Suprapubic skin (tissue), 4 donors: ENCODE data around the gene HBP1. TPM values are rescaled to one million over a fixed set of nuclear protein-coding genes. Genes with fewer than 3 reads are reported as not detected.
"Not testable (repeated sequence)": the region's sequence is repeated elsewhere in the genome, so short reads cannot be mapped to it uniquely, and the experiment has no call there.

Experiments used
- DNase-seq, 2 donors: peaks; one replicate each; pipeline ENCODE4 v3.0.0-alpha.2; 2019; ENCODE audit warnings: low spot score in 2 of 2
- H3K27ac ChIP-seq: fragments of 200-600 bp; sonication (generic); one replicate; pipeline ENCODE4 v1.5.1; 2019
- H3K27me3 ChIP-seq: fragments of 200-600 bp; sonication (generic); one replicate; pipeline ENCODE4 v1.5.1; 2019
- H3K36me3 ChIP-seq: fragments of 200-600 bp; sonication (generic); one replicate; pipeline ENCODE4 v1.5.1; 2019
- H3K4me1 ChIP-seq: fragments of 200-600 bp; sonication (generic); one replicate; pipeline ENCODE4 v1.5.1; 2019
- H3K4me3 ChIP-seq: fragments of 200-600 bp; sonication (generic); one replicate; pipeline ENCODE4 v1.5.1; 2019; ENCODE audit warnings: mild to moderate bottlenecking
- H3K9me3 ChIP-seq: fragments of 200-600 bp; sonication (generic); one replicate; pipeline ENCODE4 v1.5.1; 2019
- EP300 ChIP-seq: sonication (generic); formaldehyde crosslinking; IDR thresholded peaks from one replicate; pipeline ENCODE4 v1.6.1; 2017; ENCODE audit warnings: antibody characterized with exemption
- POLR2A ChIP-seq, 2 donors: fragments of 450-650 bp; IDR thresholded peaks; one replicate each; pipeline ENCODE4 v1.6.1; 2017; ENCODE audit warnings: antibody characterized with exemption in 2 of 2, mild to moderate bottlenecking in 2 of 2, moderate library complexity in 2 of 2
- POLR2AphosphoS5 ChIP-seq, 3 donors: sonication (generic); formaldehyde crosslinking; IDR thresholded peaks; one replicate each; pipeline ENCODE4 v1.6.1; 2017; ENCODE audit warnings: antibody characterized with exemption in 3 of 3
- WGBS: methylation state at CpG from one replicate; pipeline ENCODE4 v1.1.5; 2018; 5-methylcytosine and 5-hydroxymethylcytosine counted together
- total RNA-seq, 4 donors: library from RNA; depleted of rRNA; stranded (reverse); fragments of >200 nt; gene quantifications; one replicate each; pipeline ENCODE4 v1.1.0, GENCODE V29; 2016
- TF ChIP-seq, protein P1 (sequence below), 2 donors: fragments of 200-600 bp in 1 of 2; fragments of 450-650 bp in 1 of 2; sonication (generic) in 1 of 2; IDR thresholded peaks; one replicate each; pipeline ENCODE4 v1.5.1; 2016 to 2019; ENCODE audit warnings: antibody characterized with exemption in 2 of 2, mild to moderate bottlenecking in 1 of 2, moderate library complexity in 1 of 2

HBP1 gene
- total RNA-seq, 4 donors from 2014 or later, result 101 to 207 (median 138) TPM

DNA sequence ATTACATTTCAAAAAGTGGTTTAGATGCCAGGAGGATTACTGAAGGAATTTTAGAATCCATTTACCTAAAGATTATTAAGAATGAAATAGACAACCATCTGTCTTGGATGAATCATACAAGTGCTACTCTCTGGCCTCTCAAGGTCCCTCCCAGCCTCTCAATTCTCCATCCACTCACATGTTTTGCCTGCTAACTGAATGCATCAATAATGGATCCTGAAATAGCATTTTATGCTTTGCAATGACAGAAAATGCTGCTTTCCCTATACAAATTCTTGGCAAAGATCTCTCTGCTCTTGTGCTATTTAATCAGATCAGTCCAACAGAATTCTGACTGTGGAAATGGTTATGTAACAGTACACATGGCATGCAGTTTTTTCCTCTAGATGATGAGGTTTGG lies 68.1 kb downstream of the HBP1 start:
- H3K36me3 ChIP-seq, result no peaks in the 10 kb centered on the region
- TF ChIP-seq POLR2AphosphoS5 (IDR thresholded peaks at IDR 0.05), result no peak
- peaks cover 3% of the 10 kb centered on the region for H3K4me1 ChIP-seq
- no peak for DNase-seq
- no peak overlapping the region for H3K27ac ChIP-seq
- no peaks in the 10 kb centered on the region for H3K27me3 ChIP-seq
- no peaks in the 10 kb centered on the region for H3K9me3 ChIP-seq
- H3K4me3 ChIP-seq, result no peak overlapping the region

DNA sequence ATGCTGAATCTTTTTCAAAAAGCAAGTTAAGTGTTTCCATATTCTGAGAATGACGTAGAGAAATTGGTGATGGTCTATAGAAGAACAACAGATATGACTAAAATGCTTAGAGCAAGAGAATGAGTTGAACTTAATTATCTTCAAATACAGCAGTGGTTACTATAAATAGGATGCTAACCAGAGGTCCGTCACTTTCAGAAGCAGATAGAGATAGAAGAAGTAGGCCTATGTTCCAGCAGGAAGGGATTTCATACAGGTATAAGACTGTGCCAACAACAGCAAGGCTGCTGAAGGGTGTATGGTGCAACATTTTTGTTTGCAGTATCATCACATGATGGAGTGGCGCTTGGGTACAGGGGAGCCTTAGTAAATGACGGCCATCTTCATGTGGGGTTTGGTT lies 68.6 kb downstream of the HBP1 start:
- Histone ChIP-seq H3K9me3 (no peaks in the 10 kb centered on the region), H3K27me3 (no peaks in the 10 kb centered on the region), H3K27ac (no peak overlapping the region), H3K4me3 (no peak overlapping the region), H3K36me3 (no peaks in the 10 kb centered on the region), H3K4me1 (peaks cover 3% of the 10 kb centered on the region)
- no peak for DNase-seq
- TF ChIP-seq EP300 (no peak), POLR2A (IDR thresholded peaks at IDR 0.05) (no peak), POLR2AphosphoS5 (IDR thresholded peaks at IDR 0.05) (no peak)
- TF ChIP-seq, protein P1, sequence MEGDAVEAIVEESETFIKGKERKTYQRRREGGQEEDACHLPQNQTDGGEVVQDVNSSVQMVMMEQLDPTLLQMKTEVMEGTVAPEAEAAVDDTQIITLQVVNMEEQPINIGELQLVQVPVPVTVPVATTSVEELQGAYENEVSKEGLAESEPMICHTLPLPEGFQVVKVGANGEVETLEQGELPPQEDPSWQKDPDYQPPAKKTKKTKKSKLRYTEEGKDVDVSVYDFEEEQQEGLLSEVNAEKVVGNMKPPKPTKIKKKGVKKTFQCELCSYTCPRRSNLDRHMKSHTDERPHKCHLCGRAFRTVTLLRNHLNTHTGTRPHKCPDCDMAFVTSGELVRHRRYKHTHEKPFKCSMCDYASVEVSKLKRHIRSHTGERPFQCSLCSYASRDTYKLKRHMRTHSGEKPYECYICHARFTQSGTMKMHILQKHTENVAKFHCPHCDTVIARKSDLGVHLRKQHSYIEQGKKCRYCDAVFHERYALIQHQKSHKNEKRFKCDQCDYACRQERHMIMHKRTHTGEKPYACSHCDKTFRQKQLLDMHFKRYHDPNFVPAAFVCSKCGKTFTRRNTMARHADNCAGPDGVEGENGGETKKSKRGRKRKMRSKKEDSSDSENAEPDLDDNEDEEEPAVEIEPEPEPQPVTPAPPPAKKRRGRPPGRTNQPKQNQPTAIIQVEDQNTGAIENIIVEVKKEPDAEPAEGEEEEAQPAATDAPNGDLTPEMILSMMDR (IDR thresholded peaks at IDR 0.05), result no peak
- 94% methylated on average over 4 of the region's 4 CpGs for WGBS

DNA sequence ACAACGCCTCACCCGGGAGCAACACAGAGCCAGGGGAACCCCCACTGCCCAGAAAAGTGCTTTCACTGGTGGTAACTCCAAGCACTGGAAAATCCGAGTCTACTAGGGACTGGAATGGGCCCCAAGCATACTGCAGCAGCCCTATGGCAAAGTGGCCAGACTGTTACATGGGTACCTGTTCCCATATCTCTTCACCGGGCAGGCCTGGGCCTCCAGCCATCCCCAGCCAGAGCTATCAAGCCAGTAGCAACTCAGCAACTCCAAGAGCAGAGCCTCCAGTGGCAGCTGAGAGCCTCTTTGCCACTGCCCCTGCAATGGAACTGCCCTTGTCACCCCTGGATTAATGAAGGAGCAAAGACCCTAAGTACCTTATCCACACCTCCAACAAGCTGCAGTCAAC lies 73.5 kb downstream of the HBP1 start:
- Histone ChIP-seq H3K36me3 (peaks cover 21% of the 10 kb centered on the region), H3K9me3 (no peaks in the 10 kb centered on the region), H3K4me1 (no peaks in the 10 kb centered on the region), H3K4me3 (no peak overlapping the region), H3K27ac (no peak overlapping the region), H3K27me3 (no peaks in the 10 kb centered on the region)
- DNase-seq, result no peak
- WGBS, result 88% methylated on average over 4 of the region's 4 CpGs
- TF ChIP-seq, protein P1 (IDR thresholded peaks at IDR 0.05), result no peak
- no peak for TF ChIP-seq EP300
- TF ChIP-seq POLR2A (IDR thresholded peaks at IDR 0.05), result no peak
- TF ChIP-seq POLR2AphosphoS5 (IDR thresholded peaks at IDR 0.05), result no peak

DNA sequence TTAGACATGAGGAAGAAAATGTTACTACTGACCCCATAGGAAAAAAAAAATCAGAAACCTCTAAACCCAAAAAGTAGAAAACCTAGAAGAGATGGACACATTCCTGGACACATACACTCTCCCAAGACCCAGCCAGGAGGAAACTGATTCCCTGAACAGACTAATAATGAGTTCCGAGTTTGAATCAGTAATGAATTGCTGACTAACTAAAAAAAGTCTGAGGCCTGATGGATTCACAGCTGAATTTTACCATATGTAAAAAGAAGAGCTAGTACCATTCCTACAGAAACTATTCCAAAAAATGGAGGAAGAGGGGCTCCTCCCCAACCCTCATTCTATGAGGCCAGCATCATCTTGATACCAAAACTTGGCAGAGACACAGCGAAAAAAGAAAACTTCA lies 75.8 kb downstream of the HBP1 start:
- 98% methylated on average over 2 of the region's 2 CpGs for WGBS
- TF ChIP-seq EP300, result no peak
- Histone ChIP-seq H3K27ac (no peak overlapping the region), H3K4me1 (no peaks in the 10 kb centered on the region), H3K27me3 (no peaks in the 10 kb centered on the region), H3K36me3 (peaks cover 26% of the 10 kb centered on the region), H3K9me3 (no peaks in the 10 kb centered on the region), H3K4me3 (no peak overlapping the region)
- no peak for DNase-seq

DNA sequence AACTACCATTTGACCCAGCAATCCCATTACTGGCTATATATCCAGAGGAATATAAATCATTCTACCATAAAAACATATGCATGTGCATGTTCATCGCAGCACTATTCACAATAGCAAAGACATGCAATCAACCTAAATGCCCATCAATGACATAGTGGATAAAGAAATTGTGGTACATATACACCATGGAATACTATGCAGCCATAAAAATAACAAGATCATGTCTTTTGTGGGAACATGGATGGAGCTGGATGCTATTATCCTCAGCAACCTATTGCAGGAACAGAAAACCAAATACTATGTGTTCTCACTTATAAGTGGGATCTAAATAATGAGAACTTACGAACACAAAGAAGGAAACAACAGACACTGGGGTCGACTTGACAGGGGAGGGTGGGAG lies 78.0 kb downstream of the HBP1 start:
- not testable (repeated sequence) for H3K4me3 ChIP-seq, H3K27ac ChIP-seq, DNase-seq, H3K9me3 ChIP-seq, H3K4me1 ChIP-seq, H3K27me3 ChIP-seq
- 98% methylated on average over 3 of the region's 3 CpGs for WGBS
- H3K36me3 ChIP-seq, result peaks cover 26% of the 10 kb centered on the region

DNA sequence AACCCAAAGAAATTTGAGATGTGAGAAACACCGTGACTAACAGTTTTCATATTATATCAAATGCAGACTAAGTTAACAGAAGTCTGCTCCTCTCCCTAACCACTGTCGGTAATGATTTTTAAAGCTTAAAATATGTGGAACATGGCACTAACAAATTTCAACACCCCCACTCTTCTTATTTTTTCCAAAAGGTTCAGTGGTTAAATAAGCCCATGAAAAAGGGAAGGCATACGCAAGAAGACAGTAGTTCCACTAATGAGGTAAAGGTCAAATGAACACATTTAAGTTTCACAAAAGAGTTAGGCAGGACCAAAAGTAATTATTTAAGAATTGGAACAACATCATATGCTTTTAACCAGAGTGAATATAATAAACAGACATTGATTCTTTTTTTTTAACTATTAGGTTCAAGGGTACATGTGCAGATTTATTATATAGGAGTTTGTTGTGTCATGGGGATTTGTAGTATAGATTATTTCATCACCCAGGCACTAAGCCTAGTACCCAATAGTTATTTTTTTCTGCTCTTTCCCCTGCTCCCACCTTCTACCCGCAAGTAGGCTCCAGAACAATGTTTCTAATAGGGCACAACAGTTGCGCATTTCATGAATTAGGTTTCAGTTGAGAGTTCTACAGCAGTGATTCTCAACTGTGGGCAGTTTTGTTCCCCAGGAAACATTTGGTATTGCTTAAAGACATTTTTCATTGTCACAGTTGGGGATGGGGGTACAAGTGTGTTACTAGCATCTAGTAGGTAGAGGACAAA lies 79.9 kb downstream of the HBP1 start:
- no peak for DNase-seq
- TF ChIP-seq, protein P1 (IDR thresholded peaks at IDR 0.05), result no peak
- TF ChIP-seq POLR2A (IDR thresholded peaks at IDR 0.05), result no peak
- no peak for TF ChIP-seq POLR2AphosphoS5 (IDR thresholded peaks at IDR 0.05)
- no peak for TF ChIP-seq EP300
- Histone ChIP-seq H3K36me3 (peaks cover 22% of the 10 kb centered on the region), H3K9me3 (no peaks in the 10 kb centered on the region), H3K27ac (no peak overlapping the region), H3K4me3 (no peak overlapping the region), H3K27me3 (no peaks in the 10 kb centered on the region), H3K4me1 (no peaks in the 10 kb centered on the region)
- WGBS, result 96% methylated on average over 5 of the region's 5 CpGs

DNA sequence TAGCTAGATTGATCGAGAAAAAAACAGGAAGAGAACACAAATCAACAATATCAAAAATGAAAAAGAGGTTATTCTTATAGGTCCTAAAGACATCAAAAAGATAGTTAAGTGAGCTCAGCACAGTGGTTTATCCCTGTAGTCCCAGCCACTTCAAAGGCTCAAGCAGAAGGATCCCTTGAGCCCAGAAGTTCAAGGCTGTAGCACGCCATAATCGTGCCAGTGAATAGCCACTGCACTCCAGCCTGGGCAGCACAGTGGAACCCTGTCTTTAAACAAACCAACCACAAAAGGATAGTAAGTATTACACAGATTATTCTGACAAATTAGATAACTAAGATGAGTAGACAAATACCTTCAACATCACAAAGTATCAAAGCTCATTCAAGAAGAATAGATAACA lies 83.2 kb downstream of the HBP1 start:
- WGBS, result 85% methylated on average over 3 of the region's 3 CpGs
- Histone ChIP-seq H3K27me3 (no peaks in the 10 kb centered on the region), H3K4me1 (no peaks in the 10 kb centered on the region), H3K9me3 (no peaks in the 10 kb centered on the region), H3K4me3 (no peak overlapping the region), H3K27ac (no peak overlapping the region), H3K36me3 (peaks cover 7% of the 10 kb centered on the region)
- TF ChIP-seq EP300, result no peak
- TF ChIP-seq POLR2A (IDR thresholded peaks at IDR 0.05), result no peak
- no peak for TF ChIP-seq POLR2AphosphoS5 (IDR thresholded peaks at IDR 0.05)
- TF ChIP-seq, protein P1 (IDR thresholded peaks at IDR 0.05), result no peak
- no peak for DNase-seq
